B cell (primary cell): ENCODE measurements around the gene LYSMD3.

Experiments
- EZH2 ChIP-seq: IDR thresholded peaks from 2 replicates; pipeline ENCODE4 v1.6.1; 2012; ENCODE audit warnings: borderline replicate concordance, low read depth, mild to moderate bottlenecking, moderate library complexity, low read length; ENCODE audit not compliant: insufficient read depth, poor library complexity, severe bottlenecking
- TF ChIP-seq, protein P1 (sequence below): fragments of 200-600 bp; IDR thresholded peaks from one replicate; pipeline ENCODE4 v1.8.0; 2022; ENCODE audit warnings: antibody characterized with exemption, mild to moderate bottlenecking

DNA sequence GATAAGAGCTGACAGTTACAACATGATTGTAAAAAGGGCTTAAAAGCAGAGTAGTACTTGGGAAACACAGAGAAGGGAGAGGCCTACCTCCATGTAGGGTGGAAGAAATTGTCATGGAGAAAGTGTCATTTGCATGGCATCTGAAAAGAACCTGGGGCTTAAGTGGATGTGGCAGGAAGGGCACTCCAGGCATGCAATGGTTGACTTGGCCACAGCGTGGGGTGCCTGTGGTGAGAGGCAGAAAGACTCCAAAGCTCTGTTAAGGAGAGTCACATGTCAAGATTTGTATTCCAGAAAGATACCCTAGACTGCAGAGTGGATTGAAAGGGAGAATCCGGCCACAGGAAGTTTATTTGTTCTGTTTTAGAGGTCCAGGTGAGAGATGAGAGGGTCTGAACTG lies 52.3 kb downstream of the LYSMD3 start:
- TF ChIP-seq, protein P1, sequence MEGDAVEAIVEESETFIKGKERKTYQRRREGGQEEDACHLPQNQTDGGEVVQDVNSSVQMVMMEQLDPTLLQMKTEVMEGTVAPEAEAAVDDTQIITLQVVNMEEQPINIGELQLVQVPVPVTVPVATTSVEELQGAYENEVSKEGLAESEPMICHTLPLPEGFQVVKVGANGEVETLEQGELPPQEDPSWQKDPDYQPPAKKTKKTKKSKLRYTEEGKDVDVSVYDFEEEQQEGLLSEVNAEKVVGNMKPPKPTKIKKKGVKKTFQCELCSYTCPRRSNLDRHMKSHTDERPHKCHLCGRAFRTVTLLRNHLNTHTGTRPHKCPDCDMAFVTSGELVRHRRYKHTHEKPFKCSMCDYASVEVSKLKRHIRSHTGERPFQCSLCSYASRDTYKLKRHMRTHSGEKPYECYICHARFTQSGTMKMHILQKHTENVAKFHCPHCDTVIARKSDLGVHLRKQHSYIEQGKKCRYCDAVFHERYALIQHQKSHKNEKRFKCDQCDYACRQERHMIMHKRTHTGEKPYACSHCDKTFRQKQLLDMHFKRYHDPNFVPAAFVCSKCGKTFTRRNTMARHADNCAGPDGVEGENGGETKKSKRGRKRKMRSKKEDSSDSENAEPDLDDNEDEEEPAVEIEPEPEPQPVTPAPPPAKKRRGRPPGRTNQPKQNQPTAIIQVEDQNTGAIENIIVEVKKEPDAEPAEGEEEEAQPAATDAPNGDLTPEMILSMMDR: no peak
- TF ChIP-seq EZH2: no peak
